HepG2 (cell line): ENCODE results near the gene KLHL33. TPM values are rescaled to one million over a fixed set of nuclear protein-coding genes. Genes with fewer than 3 reads are reported as not detected.

Source experiments
- ATAC-seq: fragments of 200-7000 bp; cut with Tn5 transposase; 3 replicates; pipeline ENCODE4 v1.9.1; 2020; ENCODE audit warnings: mild to moderate bottlenecking, moderate library complexity
- BruUV-seq: library from RNA; stranded (reverse); fragments of 400-500 nt; replicated peaks from 2 replicates; lab custom pipeline; 2021; lab: Mats Ljungman, UMichigan
- CTCF ChIA-PET: fragments of 300-600 bp; formaldehyde crosslinking; extraction: SDS; loops from one replicate; lab custom pipeline; 2021; ENCODE audit warnings: low total read pairs, inconsistent platforms, low intra/inter-chr PET ratio; lab: Yijun Ruan, JAX
- POLR2A ChIA-PET: fragments of 350-600 bp; sonication (Branson Sonifier 250); formaldehyde crosslinking; loops from one replicate; lab custom pipeline; 2020; ENCODE audit warnings: antibody characterized with exemption, inconsistent platforms; lab: Yijun Ruan, JAX
- DNase-seq: peaks from one replicate; pipeline ENCODE4 v3.0.0-alpha.2; 2015; ENCODE audit warnings: low spot score
- FAIRE-seq: peaks from 3 replicates; lab custom pipeline; 2011; peaks lifted over from hg19 to GRCh38; lab: Jason Lieb, UNC
- H2AFZ ChIP-seq: one replicate; pipeline ENCODE4 v1.6.1; 2011; ENCODE audit warnings: low read length, inconsistent platforms
- H3K27ac ChIP-seq: fragments of 300-600 bp; 3 replicates; pipeline ENCODE4 v1.8.0; 2011; ENCODE audit warnings: mixed run types, mild to moderate bottlenecking, mixed read lengths, low read length, inconsistent platforms; ENCODE audit not compliant: insufficient read depth; ENCODE audit errors: extremely low read length
- H3K27me3 ChIP-seq, 2 experiments: fragments of 200-600 bp in 1 of 2; 2 replicates in 1 of 2; 3 replicates in 1 of 2; pipeline versions ENCODE4 v1.6.0 to v1.8.0; 2011; ENCODE audit warnings: low read length in 2 of 2, mild to moderate bottlenecking in 2 of 2, moderate library complexity in 2 of 2, inconsistent platforms in 1 of 2; ENCODE audit not compliant: insufficient read depth in 2 of 2, control insufficient read depth in 1 of 2
- H3K36me3 ChIP-seq, 2 experiments: fragments of 200-600 bp in 1 of 2; replicated peaks in 1 of 2; 2 replicates in 1 of 2; 3 replicates in 1 of 2; pipeline versions ENCODE4 v1.5.1 to v1.8.0; 2011; ENCODE audit warnings: low read length in 2 of 2, inconsistent platforms in 1 of 2; ENCODE audit not compliant: insufficient read depth in 2 of 2, control insufficient read depth in 1 of 2
- H3K4me1 ChIP-seq: 2 replicates; pipeline ENCODE4 v1.5.1; 2012; ENCODE audit warnings: low read length, inconsistent platforms; ENCODE audit not compliant: insufficient read depth
- H3K4me2 ChIP-seq: 2 replicates; pipeline ENCODE4 v1.6.0; 2011; ENCODE audit warnings: low read depth, low read length, inconsistent platforms
- H3K4me3 ChIP-seq, 3 experiments: fragments of 200-600 bp in 1 of 3; sonication (generic), shearing (Covaris generic) in 1 of 3; replicated peaks in 1 of 3; 2 replicates each; pipeline ENCODE4 v1.5.1; 2011 to 2016; ENCODE audit warnings: low read length in 3 of 3, inconsistent platforms in 2 of 3, low read depth in 2 of 3, mild to moderate bottlenecking in 2 of 3, control low read depth in 1 of 3, mixed read lengths in 1 of 3; ENCODE audit not compliant: insufficient read depth in 1 of 3
- H3K79me2 ChIP-seq: one replicate; pipeline ENCODE4 v1.6.1; 2011; ENCODE audit warnings: low read length, inconsistent platforms; ENCODE audit not compliant: insufficient read depth
- H3K9ac ChIP-seq: 2 replicates; pipeline ENCODE4 v1.6.0; 2011; ENCODE audit warnings: mild to moderate bottlenecking, low read depth, low read length, inconsistent platforms; ENCODE audit not compliant: insufficient read depth
- H3K9me3 ChIP-seq: 2 replicates; pipeline ENCODE4 v1.5.1; 2012; ENCODE audit warnings: mild to moderate bottlenecking, low read length
- H4K20me1 ChIP-seq: 2 replicates; pipeline ENCODE4 v1.6.0; 2011; ENCODE audit warnings: inconsistent platforms, mild to moderate bottlenecking, low read length, moderate library complexity; ENCODE audit not compliant: insufficient read depth
- E2F5 ChIP-seq: sonication (generic); formaldehyde crosslinking; conservative IDR thresholded peaks from 2 replicates; pipeline ENCODE4 v1.4.0; 2020; ENCODE audit warnings: missing genetic modification reagents
- RARG ChIP-seq: sonication (generic); formaldehyde crosslinking; IDR thresholded peaks from 2 replicates; pipeline ENCODE4 v1.4.0; 2020; ENCODE audit warnings: low read depth, mild to moderate bottlenecking, missing genetic modification reagents
- RORA ChIP-seq: sonication (generic); formaldehyde crosslinking; IDR thresholded peaks from 2 replicates; pipeline ENCODE4 v1.5.0; 2020; ENCODE audit warnings: mild to moderate bottlenecking, missing genetic modification reagents, moderate library complexity
- TCF12 ChIP-seq, 2 experiments: fragments of 450-650 bp in 1 of 2; sonication (generic) in 1 of 2; formaldehyde crosslinking in 1 of 2; IDR thresholded peaks; 2 replicates each; pipeline versions ENCODE4 v1.6.1 to v1.8.0; 2017 to 2022; ENCODE audit warnings: antibody characterized with exemption in 1 of 2, mild to moderate bottlenecking in 1 of 2, missing genetic modification reagents in 1 of 2, moderate library complexity in 1 of 2
- TEAD2 ChIP-seq: sonication (generic); formaldehyde crosslinking; IDR thresholded peaks from 2 replicates; pipeline ENCODE4 v1.9.0; 2021; ENCODE audit warnings: missing genetic modification reagents
- TOPORS ChIP-seq: sonication (generic); formaldehyde crosslinking; IDR thresholded peaks from 2 replicates; pipeline ENCODE4 v1.8.0; 2023; ENCODE audit warnings: mild to moderate bottlenecking, missing genetic modification reagents
- ZBTB26 ChIP-seq: IDR thresholded peaks from 2 replicates; pipeline ENCODE4 v1.6.1; 2016; ENCODE audit warnings: missing compliant biosample characterization, missing genetic modification reagents, borderline replicate concordance
- ZFP62 ChIP-seq: sonication (generic); formaldehyde crosslinking; IDR thresholded peaks from 2 replicates; pipeline ENCODE4 v1.4.0; 2020; ENCODE audit warnings: missing genetic modification reagents
- ZNF235 ChIP-seq: sonication (generic); formaldehyde crosslinking; IDR thresholded peaks from 2 replicates; pipeline ENCODE4 v1.8.1; 2023; ENCODE audit warnings: mild to moderate bottlenecking, missing genetic modification reagents, borderline replicate concordance
- ZNF550 ChIP-seq: sonication (generic); formaldehyde crosslinking; IDR thresholded peaks from 2 replicates; pipeline ENCODE4 v1.4.0; 2020; ENCODE audit warnings: mild to moderate bottlenecking, missing genetic modification reagents, borderline replicate concordance
- ZNF775 ChIP-seq: sonication (generic); formaldehyde crosslinking; IDR thresholded peaks from 2 replicates; pipeline ENCODE4 v1.4.0; 2020; ENCODE audit warnings: missing genetic modification reagents, mild to moderate bottlenecking, moderate library complexity, borderline replicate concordance
- ZNF788 ChIP-seq: sonication (generic); formaldehyde crosslinking; IDR thresholded peaks from 2 replicates; pipeline ENCODE4 v1.5.0; 2020; ENCODE audit warnings: mild to moderate bottlenecking, missing genetic modification reagents, borderline replicate concordance
- ZNF891 ChIP-seq: sonication (generic); formaldehyde crosslinking; IDR thresholded peaks from 2 replicates; pipeline ENCODE4 v1.5.0; 2020; ENCODE audit warnings: mild to moderate bottlenecking, missing genetic modification reagents
- WGBS: methylation state at CpG from one replicate; pipeline ENCODE4 v1.1.6; 2017; ENCODE audit warnings: low lambda C conversion rate; 5-methylcytosine and 5-hydroxymethylcytosine counted together
- in situ Hi-C: cut with HindIII; loops from 2 replicates; pipeline ENCODE4 v1.10.0; 2017; ENCODE audit warnings: low pct_unique_long_range_greater_than_20kb; ENCODE audit not compliant: extremely low pct_ligation_motif_present
- intact Hi-C: fragments of 100-400 bp; cut with micrococcal nuclease; formaldehyde crosslinking; loops from one replicate; pipeline ENCODE4 v1.10.0; 2022; ENCODE audit not compliant: unreplicated experiment
- polyA plus RNA-seq, 8 experiments: library from polyadenylated mRNA; depleted of rRNA in 3 of 8; stranded (reverse) in 7 of 8; unstranded in 1 of 8; fragments of >200 nt; fragmentation: Illumina TruSeq in 4 of 8; extraction: Trizol in 4 of 8; gene quantifications; 2 replicates each; pipeline versions ENCODE4 v1.2.1 to v1.2.3, GENCODE V29; 2011 to 2016; ENCODE audit warnings: low read depth in 4 of 8, missing spikeins in 1 of 8, mixed read lengths in 1 of 8; ENCODE audit not compliant: insufficient read depth in 1 of 8
- total RNA-seq, 5 experiments: library from RNA; depleted of rRNA; stranded (reverse); fragments of >200 nt; fragmentation: Illumina TruSeq; extraction: Trizol; gene quantifications; 2 replicates each; pipeline ENCODE4 v1.2.3, GENCODE V29; 2016; ENCODE audit warnings: low read depth in 1 of 5
- TF ChIP-seq, protein P1 (sequence below): sonication (generic); formaldehyde crosslinking; IDR thresholded peaks from 2 replicates; pipeline ENCODE4 v1.5.0; 2020; ENCODE audit warnings: mild to moderate bottlenecking, missing genetic modification reagents, borderline replicate concordance
- TF ChIP-seq, protein P2 (sequence below): IDR thresholded peaks from 2 replicates; pipeline ENCODE4 v1.6.1; 2016; ENCODE audit warnings: missing genetic modification reagents, missing compliant biosample characterization

The KLHL33 gene
- total and polyA plus RNA-seq, 2 of the 13 experiments (the other 11 are each of a cell fraction or from before 2014, with no cell fraction given), result not detected

DNA sequence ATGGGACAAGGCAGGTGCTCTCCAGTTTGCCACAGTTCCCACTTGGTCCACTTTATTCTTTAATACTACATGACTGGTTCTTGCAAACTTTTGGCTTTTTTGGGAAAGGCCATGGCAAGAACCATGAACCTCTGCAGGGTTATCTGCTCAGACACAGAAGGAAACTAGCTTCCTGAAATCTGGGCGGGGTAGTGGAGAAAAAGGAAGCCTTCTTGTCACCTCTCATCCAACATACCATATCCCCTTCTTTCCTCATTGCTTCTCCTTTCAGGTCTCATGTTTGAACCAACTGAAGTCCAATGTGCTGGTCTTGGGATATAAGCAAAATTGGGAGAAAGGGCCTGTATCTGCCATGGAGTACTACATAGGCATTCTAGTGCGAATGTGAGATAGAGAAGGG, 5.5 kb upstream of the KLHL33 start:
- CTCF ChIA-PET, result no interaction called here
- TF ChIP-seq ZNF235 (CRISPR knock-in tag) (no peak), TEAD2 (CRISPR knock-in tag) (no peak), TOPORS (CRISPR knock-in tag) (no peak), ZFP62 (CRISPR knock-in tag) (no peak), ZNF550 (CRISPR knock-in tag) (no peak), ZBTB26 (CRISPR knock-in tag) (no peak), ZNF891 (no peak), E2F5 (CRISPR knock-in tag) (no peak), ZNF788 (CRISPR knock-in tag) (no peak), RARG (CRISPR knock-in tag) (no peak), ZNF775 (no peak), TCF12 (IDR thresholded peaks at IDR 0.05) (no peak), TCF12 (CRISPR knock-in tag; IDR thresholded peaks at IDR 0.05) (no peak), RORA (no peak)
- TF ChIP-seq, protein P1, sequence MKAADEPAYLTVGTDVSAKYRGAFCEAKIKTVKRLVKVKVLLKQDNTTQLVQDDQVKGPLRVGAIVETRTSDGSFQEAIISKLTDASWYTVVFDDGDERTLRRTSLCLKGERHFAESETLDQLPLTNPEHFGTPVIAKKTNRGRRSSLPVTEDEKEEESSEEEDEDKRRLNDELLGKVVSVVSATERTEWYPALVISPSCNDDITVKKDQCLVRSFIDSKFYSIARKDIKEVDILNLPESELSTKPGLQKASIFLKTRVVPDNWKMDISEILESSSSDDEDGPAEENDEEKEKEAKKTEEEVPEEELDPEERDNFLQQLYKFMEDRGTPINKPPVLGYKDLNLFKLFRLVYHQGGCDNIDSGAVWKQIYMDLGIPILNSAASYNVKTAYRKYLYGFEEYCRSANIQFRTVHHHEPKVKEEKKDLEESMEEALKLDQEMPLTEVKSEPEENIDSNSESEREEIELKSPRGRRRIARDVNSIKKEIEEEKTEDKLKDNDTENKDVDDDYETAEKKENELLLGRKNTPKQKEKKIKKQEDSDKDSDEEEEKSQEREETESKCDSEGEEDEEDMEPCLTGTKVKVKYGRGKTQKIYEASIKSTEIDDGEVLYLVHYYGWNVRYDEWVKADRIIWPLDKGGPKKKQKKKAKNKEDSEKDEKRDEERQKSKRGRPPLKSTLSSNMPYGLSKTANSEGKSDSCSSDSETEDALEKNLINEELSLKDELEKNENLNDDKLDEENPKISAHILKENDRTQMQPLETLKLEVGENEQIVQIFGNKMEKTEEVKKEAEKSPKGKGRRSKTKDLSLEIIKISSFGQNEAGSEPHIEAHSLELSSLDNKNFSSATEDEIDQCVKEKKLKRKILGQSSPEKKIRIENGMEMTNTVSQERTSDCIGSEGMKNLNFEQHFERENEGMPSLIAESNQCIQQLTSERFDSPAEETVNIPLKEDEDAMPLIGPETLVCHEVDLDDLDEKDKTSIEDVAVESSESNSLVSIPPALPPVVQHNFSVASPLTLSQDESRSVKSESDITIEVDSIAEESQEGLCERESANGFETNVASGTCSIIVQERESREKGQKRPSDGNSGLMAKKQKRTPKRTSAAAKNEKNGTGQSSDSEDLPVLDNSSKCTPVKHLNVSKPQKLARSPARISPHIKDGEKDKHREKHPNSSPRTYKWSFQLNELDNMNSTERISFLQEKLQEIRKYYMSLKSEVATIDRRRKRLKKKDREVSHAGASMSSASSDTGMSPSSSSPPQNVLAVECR (CRISPR knock-in tag), result no peak
- TF ChIP-seq, protein P2, sequence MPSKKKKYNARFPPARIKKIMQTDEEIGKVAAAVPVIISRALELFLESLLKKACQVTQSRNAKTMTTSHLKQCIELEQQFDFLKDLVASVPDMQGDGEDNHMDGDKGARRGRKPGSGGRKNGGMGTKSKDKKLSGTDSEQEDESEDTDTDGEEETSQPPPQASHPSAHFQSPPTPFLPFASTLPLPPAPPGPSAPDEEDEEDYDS (CRISPR knock-in tag), result no peak

More for the DNA sequence above, 5.5 kb upstream of the KLHL33 start:
- POLR2A ChIA-PET, result interaction anchor here (1.3 kb wide), 1 partner anchor 14 kb away, joined by 4 read pairs; the partner anchor contains the start of gene APEX1
- Histone ChIP-seq H3K27me3 (peaks cover 1 to 9% of the 10 kb centered on the region in 2 experiments; a peak in 2 of 5 replicates), H3K4me3 (no peak overlapping the region), H4K20me1 (no peaks in the 10 kb centered on the region), H3K27ac (no peak overlapping the region), H3K9me3 (no peaks in the 10 kb centered on the region), H2AFZ (no peak overlapping the region), H3K36me3 (peaks cover 1 to 10% of the 10 kb centered on the region in 2 experiments; a peak in 3 of 5 replicates), H3K9ac (no peak overlapping the region), H3K79me2 (no peaks in the 10 kb centered on the region), H3K4me2 (no peak overlapping the region), H3K4me1 (peaks cover 18% of the 10 kb centered on the region)
- no TSS peak for BruUV-seq
- intact Hi-C loops (no loop called here), in situ Hi-C loops (no loop called here)
- no peak for ATAC-seq
- 92% methylated on average over 2 of the region's 2 CpGs for WGBS
- FAIRE-seq, result no peak
- no peak for DNase-seq
